ENCODE results near the gene FRRS1L. TPM values are rescaled to one million over a fixed set of nuclear protein-coding genes. Genes with fewer than 3 reads are reported as not detected.
A peak's percentile ranks its signal among the peaks of the same experiment; 100 is the strongest.

Gene FRRS1L
- total and polyA plus RNA-seq, 8 donors: 0.12 to 4.6 (median 0.55) TPM; not detected in 1

GRCh38 chr9:109119439-109120203, 47.4 kb downstream of the FRRS1L start, which contains the start of gene TMEM245:
TSS of gene TMEM245 (minus strand) at chr9:109119947. CDS start at chr9:109119913, 34 bp downstream.
- Histone ChIP-seq H3K9me3 (no peaks in the 10 kb centered on the region), H3K4me1 (peaks cover 37 to 53% (median 52%) of the 10 kb centered on the region in 4 donors), H3K27ac (peak within 1 kb of the TSS; percentile 88 to 97 (median 93)), H3K36me3 (no peaks in the 10 kb centered on the region), H3K4me3 (peak within 1 kb of the TSS; percentile 79 to 98 (median 86)), H3K27me3 (no peaks in the 10 kb centered on the region)
- intact Hi-C loops (cut with DNase I; ENCODE audit: low total_unique reads): no loop called here
- 0 to 1% (median 0%) methylated on average over 8 to 88 of the region's 88 CpGs for WGBS, 5 donors
- DNase-seq: peak; percentile 96 to 99
- TF ChIP-seq POLR2A (IDR thresholded peaks at IDR 0.05) (no peak), EP300 (IDR thresholded peaks at IDR 0.05) (no peak), POLR2AphosphoS5 (IDR thresholded peaks at IDR 0.05) (peak; percentile 70 to 91 (median 84)), CTCF (IDR thresholded peaks at IDR 0.05) (no peak)

- Histone ChIP-seq H3K36me3 (no peaks in the 10 kb centered on the region), H3K9me3 (no peaks in the 10 kb centered on the region), H3K4me3 (peak overlapping the region; percentile 79 to 98 (median 86)), H3K27ac (peak overlapping the region; percentile 88 to 97 (median 93)), H3K4me1 (peaks cover 44 to 60% (median 59%) of the 10 kb centered on the region in 4 donors), H3K27me3 (no peaks in the 10 kb centered on the region)
- intact Hi-C loops (cut with DNase I; ENCODE audit: low total_unique reads): no loop called here
- WGBS, 5 donors: 0 to 1% (median 1%) methylated on average over 12 to 29 of the region's 29 CpGs
- DNase-seq: no peak
- TF ChIP-seq EP300 (IDR thresholded peaks at IDR 0.05): no peak
- TF ChIP-seq POLR2A (IDR thresholded peaks at IDR 0.05): no peak
- TF ChIP-seq CTCF (IDR thresholded peaks at IDR 0.05): no peak
- TF ChIP-seq POLR2AphosphoS5 (IDR thresholded peaks at IDR 0.05): no peak
Observed at GRCh38 chr9:109118808-109119438, 48.1 kb downstream of the FRRS1L start.

DNA sequence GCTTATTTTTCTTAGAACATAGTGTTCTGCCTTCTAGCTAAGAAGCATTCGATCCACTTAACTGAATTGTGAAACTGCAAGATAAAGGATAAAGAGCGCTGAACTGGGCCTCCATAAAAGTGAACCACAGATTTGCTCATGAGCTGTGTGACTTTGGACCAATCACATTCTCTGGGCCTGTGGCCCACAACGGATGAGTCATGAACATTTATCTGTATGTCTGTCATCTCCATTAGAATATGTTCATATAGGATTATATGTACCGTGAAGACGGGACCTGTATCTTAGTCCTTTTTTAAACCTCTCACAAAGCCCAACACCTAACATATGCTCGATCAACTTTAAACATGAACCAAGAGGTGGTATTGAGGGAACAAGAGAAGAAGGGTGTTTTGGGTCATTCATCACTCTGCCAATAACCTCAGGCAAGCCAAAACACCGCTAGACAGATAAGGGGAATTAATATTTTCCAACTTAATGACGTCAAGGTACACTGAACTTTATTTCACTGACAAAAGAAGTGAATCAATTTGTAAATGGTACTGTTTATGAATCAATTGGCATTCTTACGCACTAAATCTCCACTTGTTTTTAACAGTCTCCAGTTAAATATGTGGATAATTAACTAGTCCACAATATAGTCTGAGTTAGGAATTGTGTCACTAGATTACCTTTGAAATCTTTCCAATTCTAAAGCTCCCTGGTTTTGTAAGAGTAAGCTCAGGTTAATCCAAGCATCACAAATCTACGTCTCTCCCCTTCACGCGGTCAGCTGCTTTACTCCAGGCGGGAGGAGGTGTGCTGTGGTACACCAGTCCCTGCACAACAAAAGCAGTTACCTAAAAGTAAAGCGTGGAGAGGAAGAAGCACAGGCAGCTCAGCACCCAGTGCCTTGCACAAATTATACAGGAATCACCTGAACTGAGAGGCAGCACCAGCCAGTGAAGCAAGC, 48.9 kb downstream of the FRRS1L start:
- TF ChIP-seq POLR2A (IDR thresholded peaks at IDR 0.05) (no peak), CTCF (IDR thresholded peaks at IDR 0.05) (no peak), EP300 (IDR thresholded peaks at IDR 0.05) (no peak), POLR2AphosphoS5 (IDR thresholded peaks at IDR 0.05) (no peak)
- H3K27ac ChIP-seq: peak overlapping the region; percentile 88 to 97 (median 93)
- 15 to 26% (median 25%) methylated on average over 14 of the region's 14 CpGs for WGBS, 5 donors
- peaks cover 52 to 68% (median 67%) of the 10 kb centered on the region in 4 donors for H3K4me1 ChIP-seq
- intact Hi-C loops (cut with DNase I; ENCODE audit: low total_unique reads): no loop called here
- no peaks in the 10 kb centered on the region for H3K9me3 ChIP-seq
- H3K4me3 ChIP-seq: peak overlapping the region; percentile 79 to 98 (median 86)
- peak in 1 of 2 donors; percentile 41 for DNase-seq
- no peaks in the 10 kb centered on the region for H3K36me3 ChIP-seq
- H3K27me3 ChIP-seq: no peaks in the 10 kb centered on the region

Measured in stomach (tissue), 9 donors.